IPS-18c (cell line): ENCODE data around the gene SHQ1.

Experiments used
- H3K4me3 ChIP-seq: 2 replicates; pipeline ENCODE4 v1.7.0; 2013; ENCODE audit warnings: low read depth, mild to moderate bottlenecking, low read length, moderate library complexity; ENCODE audit not compliant: insufficient read depth
- H3K9me3 ChIP-seq: one replicate; pipeline ENCODE4 v1.6.1; 2013; ENCODE audit warnings: mild to moderate bottlenecking, low read length, moderate library complexity; ENCODE audit not compliant: control insufficient read depth, insufficient read depth

Gene SHQ1

DNA sequence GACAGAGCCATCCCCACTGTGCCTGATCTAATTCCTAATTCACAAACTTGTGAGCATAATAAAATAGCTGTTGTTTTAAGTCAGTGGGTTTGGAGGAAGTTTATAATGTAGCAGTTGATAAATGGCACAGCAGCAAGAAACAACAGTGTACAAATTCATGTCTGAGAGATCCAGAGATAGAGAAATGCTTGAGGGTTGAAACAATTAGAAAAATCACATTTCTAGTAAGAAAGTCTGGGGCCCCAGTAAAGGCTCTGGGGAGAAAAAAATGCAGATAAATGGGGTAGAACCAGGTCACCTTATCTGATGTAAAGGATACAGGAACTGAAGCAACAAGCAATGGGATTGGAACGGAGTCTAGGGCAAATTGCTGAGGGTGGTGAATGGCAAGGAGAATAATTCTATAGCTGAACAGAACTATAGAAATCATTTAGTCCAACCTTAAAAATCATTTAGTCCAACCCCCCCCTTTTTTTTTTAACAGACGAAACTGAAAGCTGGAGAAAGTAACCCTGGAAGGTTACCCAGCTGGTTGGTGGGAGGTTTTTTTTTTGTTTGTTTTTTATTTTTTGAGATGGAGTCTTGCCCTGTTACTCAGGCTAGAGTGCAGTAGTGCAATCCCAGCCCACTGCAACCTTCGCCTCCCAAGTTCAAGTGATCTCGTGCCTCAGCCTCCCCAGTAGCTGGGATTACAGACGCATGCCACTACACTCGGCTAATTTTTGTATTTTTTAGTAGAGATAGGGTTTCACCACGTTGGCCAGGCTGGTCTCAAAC, 14.3 kb upstream of the SHQ1 start:
- Histone ChIP-seq H3K9me3 (no peaks in the 10 kb centered on the region), H3K4me3 (no peak overlapping the region)

DNA sequence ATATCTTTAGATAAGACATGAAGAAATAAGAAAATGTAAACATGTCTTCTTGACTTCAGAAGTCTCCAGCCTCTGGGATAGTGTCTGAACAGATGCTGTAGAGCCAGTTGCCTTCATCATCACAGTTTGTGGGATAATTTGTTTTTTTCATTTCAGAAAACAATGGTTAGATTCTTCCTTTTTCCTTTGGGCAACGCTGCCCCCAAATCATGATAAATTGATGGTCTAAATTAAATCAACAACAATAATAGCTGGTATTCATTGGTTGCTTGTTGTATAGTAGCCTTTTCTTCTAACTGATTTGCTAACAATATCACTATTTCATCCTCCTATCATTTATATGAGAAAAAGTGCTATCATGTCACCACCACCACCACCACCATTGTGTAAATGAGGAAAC, 12.6 kb upstream of the SHQ1 start:
- no peak overlapping the region for H3K4me3 ChIP-seq

DNA sequence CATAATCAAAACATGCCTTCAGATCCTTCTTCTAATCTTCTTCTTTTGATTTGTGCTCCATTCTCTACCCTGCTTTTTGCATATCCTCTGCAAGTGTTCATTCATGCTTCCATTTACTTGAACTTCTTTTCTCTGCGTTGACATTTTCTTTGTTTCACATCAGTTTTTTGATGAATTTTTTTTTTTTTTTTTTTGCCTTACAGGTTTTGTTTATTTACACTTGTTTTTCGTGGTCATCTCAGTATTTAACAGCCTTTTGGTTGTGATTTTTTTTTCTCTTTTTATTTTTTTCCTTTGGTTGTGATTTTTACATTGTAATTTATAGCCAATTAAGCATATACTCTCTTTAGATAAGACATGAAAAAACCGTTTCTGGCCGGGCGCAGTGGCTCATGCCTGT, 11.8 kb upstream of the SHQ1 start:
- Histone ChIP-seq H3K4me3 (no peak overlapping the region), H3K9me3 (no peaks in the 10 kb centered on the region)

More for the DNA sequence above, 12.6 kb upstream of the SHQ1 start:
- H3K9me3 ChIP-seq, result no peaks in the 10 kb centered on the region

DNA sequence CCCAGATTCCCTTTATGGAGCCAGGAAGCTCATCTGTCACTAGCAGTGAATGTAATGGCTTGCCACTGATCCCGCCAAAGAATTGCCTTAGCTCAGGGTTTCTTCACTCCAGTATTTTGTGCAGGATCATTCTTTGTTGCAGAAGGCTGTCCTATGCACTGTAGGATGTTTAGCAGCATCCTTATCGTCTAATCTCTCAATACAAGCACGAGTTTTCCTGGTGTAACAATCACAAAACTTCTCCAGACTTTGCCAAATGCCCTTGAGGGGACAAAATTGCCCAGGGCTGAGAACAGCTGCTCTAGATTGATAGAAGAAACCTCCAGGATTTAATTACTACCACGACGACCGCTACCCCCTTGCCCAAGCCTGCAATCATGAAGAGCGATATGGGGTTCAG, 6.8 kb upstream of the SHQ1 start:
- no peak overlapping the region for H3K4me3 ChIP-seq
- no peaks in the 10 kb centered on the region for H3K9me3 ChIP-seq

DNA sequence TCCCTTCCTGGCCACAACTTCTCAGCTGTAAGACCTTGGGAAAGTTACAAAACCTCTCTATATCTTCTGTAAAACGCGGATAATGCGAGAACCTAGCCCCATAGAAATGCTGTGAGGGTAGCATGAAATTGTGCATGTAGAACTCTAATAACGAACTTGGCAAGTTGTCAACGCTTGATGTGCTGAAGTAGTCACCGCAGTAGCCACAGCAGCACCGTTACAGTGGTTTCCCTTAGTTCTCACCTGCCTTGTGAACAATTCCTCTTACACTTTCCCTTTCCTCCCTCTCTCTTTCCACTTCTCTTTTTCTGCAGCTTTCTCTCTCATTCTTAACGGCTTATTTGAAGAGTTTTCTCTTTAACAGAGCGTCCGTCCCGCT, 447 bp upstream of the SHQ1 start:
- Histone ChIP-seq H3K4me3 (peak overlapping the region; percentile 97), H3K9me3 (no peaks in the 10 kb centered on the region)

DNA sequence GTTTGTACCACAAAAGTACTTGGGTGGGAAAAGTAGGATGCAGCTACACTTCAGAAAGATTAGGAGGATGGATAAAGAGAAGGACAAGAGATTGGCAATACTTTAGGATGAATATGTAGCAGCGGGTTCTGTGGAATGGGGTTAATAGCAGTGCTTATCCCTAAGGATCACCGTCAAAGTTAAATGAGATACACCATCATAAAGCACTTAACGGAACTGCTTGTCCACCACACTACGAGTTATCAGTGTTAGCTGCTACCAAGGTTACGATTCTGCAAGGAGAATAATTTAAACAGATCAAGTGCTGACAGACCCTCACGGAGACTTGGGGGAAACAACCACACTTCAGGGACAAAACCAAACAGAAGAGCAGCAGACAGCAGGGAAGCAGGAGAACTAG, 963 bp downstream of the SHQ1 start:
- no peaks in the 10 kb centered on the region for H3K9me3 ChIP-seq
- H3K4me3 ChIP-seq, result peak overlapping the region; percentile 97

DNA sequence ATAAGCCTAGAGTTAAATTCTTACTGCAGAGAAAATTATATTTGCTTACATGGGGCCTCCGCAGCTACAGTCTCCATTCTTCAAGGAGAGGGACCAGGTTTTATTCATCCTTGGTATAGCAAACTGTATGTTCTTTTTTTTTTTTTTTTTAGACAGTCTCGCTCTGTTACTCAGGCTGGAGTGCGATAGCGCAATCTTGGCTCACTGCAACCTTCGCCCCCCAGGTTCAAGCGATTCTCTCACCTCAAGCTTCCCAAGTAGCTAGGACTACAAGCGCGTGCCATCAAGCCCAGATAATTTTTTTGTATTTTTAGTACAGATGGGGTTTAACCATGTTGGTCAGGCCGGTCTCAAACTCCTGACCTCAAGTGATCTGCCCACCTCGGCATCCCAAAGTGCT, 2.1 kb downstream of the SHQ1 start:
- no peak overlapping the region for H3K4me3 ChIP-seq
- H3K9me3 ChIP-seq, result no peaks in the 10 kb centered on the region

DNA sequence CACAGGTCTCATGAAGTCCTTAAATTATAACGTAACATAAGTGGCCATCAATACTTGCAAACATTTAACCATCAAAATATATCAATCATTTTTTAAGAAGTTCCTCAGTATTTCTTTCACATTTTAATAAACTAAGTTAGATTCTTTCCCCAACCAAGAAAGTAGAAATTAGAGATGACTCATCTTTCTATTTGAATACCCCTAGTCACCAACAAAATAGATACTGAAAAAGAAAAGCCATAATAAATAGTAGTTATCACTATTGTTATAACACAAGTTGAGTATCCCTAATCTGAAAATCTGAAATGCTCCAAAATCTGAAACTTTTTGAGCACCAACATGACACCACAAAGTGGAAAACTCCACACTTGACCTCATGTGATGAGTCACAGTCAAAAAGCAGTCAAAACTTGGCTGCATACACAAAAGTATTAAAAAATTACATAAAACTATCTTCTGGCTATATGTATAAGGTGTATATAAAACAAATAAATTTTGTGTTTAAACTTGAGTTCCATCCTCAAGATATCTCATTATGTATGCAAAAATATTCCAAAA, 3.7 kb downstream of the SHQ1 start:
- H3K4me3 ChIP-seq, result no peak overlapping the region
- no peaks in the 10 kb centered on the region for H3K9me3 ChIP-seq

DNA sequence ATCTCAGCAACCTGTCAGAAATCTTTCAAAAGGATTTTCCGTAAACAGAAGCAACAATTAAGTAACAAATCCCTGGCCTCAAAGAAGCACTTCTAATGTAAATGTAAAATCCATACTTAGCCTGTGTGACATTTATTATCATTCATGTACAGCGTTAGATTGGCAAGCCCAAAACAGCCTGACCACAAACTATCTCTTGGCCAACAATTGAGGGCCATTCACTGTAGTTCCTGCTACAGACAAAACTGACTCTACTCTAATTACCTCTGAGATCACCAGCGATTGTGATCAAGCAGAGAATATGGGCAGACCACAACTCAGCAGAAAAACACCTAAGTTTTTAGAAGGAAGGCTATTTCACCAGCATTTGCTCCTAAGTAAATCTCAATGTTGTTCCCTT, 9.2 kb downstream of the SHQ1 start:
- no peaks in the 10 kb centered on the region for H3K9me3 ChIP-seq
- H3K4me3 ChIP-seq, result no peak overlapping the region

DNA sequence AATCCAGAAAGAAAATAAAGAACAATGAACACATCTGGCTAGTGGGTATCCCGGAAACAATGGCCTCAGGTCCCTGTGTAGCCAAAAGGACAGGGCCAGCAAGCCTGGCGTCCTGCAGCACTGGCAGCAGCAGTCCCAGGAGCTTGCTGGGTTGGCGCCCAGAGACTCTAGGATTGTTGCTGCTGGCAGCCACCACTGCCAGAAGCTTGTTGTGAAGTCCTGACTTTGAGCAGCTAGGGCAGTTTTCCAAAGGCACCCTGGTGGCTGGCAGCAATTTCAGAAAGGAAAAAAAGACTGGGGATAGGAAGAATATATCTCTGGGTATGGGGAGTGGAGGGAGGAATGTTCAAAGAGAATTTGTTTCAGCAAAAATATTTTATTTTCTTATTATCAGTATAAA, 11.3 kb downstream of the SHQ1 start:
- Histone ChIP-seq H3K4me3 (no peak overlapping the region), H3K9me3 (no peaks in the 10 kb centered on the region)

DNA sequence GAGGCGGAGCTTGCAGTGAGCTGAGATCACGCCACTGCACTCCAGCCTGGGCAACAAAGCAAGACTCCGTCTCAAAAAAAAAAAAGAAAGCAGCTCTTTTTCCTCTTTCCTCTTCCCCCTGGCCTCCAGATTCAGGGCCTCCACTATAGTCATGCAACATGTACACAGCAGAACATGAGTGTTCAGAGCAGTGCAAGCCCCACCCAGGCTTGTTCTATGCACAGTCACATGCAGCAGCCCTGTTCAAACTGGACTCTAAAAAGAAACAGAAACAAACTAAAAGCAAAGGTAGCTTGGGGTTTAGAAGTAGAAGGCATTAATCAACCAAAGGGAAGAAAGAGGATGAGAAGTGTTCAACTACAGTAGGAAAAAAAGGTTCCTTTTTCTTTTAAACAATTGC, 11.8 kb downstream of the SHQ1 start:
- Histone ChIP-seq H3K4me3 (no peak overlapping the region), H3K9me3 (no peaks in the 10 kb centered on the region)

DNA sequence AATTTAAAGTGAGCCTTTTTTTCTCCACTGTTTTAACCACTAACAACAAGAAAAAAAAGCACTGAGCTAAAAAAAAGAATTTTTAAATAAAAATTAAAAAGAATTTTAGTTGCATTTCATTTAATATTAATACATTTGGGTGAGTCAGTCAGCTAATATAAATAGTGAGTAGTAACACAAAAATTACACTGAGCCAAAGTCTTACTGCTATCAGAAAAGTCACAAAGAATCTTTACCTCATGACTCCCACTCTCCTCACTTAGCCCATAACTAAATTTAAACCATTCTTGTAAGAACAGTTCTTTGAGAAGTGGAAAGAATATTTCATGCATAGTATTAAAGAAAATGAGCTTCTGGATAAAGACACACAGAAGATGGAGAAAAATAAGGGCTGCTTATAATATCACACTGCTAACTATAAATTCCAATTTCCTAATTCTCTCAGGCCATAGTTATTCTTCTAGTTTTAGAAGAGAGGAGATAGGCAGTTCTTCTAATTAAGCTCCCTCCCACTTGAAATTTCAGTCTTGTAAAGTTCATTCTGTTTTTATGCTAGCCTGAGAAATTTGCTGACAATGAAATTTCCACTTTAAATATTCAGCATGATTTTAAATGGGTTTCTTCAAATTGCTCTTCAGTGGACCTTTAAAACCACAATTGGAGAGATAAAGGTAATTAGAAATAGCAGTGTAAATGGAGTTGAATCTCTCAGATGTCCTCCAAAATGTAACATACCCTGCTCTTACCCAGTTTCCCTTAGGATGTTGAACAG, 17.6 kb downstream of the SHQ1 start:
- H3K9me3 ChIP-seq, result no peaks in the 10 kb centered on the region
- no peak overlapping the region for H3K4me3 ChIP-seq

DNA sequence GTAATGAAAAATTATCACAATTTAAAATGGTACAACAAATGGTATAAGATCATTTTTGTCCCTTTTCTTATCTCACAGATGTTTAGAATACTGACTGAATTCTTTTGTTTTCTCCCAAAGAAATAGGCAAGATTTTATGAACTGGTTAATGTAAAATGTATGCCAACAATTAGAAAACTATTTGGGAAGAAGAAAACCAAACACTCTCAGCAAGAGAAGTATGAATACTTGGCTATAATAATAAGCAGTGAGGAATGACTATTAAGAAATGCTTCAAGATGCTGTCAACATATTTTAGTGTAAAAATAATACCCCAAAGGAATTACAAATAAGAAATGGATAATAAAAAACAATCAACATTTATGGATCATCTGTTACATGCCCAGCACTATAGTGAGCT, 18.5 kb downstream of the SHQ1 start:
- no peaks in the 10 kb centered on the region for H3K9me3 ChIP-seq
- H3K4me3 ChIP-seq, result no peak overlapping the region

DNA sequence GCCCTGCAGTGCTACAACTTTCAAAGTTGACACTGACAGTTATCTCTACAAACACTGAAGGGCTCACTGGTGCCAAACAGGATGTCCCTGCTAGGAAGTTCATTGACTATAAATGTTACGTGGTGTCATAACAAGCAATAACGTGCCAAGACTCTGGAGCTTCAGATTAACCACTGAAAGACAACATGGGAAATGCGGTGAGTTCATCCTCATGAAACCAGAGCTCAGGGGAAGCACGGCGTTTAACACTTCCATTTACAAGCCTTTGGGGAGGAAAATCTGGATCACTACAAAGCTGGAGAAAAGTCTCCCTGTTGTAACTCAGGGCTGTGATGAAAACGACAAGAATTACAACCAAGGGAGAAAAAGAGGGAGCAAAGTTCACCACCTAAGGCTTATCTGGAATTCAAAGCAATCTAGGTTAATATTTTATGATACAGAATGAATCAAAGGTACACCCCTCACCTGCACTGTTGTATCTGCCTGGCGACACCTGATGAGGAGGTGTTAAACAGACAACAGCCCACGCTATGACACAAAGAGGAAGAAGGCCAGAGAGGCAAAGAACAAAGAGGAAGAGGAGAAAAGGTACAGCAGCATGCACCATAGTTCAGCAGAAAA, 27.0 kb downstream of the SHQ1 start:
- Histone ChIP-seq H3K4me3 (no peak overlapping the region), H3K9me3 (no peaks in the 10 kb centered on the region)

DNA sequence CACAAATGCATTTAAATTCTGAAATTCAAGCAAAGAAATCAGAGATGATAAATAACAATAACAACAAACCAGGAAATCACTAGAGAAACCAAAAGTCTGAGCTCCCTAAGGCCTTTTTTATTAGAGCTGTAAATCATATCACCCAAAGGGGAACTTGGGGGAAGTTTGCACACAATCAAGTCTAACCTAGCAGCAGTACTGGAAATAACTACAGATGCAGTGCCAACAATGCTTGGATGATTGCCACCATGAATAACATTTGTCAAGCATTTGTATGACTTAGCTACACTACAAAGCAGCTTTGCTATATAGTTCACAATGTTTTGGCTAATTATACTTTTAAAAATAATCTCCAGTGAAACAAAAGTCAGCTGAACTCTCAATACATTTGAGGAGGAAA, 27.8 kb downstream of the SHQ1 start:
- H3K4me3 ChIP-seq, result no peak overlapping the region
- no peaks in the 10 kb centered on the region for H3K9me3 ChIP-seq

DNA sequence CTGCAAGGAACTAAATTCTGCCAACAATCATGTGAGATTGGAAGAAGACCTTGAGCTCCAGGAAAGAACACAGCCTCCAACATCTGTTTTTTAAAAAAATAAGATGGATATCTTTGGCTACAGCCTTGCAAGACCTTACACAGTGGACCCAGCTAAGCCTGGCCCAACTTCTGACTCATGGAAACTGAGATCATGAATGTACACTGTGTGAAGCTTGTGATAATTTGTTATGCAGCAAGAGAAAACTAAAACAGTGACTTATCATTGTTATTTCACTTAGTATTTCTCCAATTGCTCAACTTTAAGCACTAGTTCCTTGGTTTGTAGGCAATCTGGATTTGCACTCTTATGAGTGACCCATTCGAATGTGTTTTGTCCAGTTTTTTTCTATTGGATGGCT, 29.3 kb downstream of the SHQ1 start:
- Histone ChIP-seq H3K4me3 (no peak overlapping the region), H3K9me3 (no peaks in the 10 kb centered on the region)

DNA sequence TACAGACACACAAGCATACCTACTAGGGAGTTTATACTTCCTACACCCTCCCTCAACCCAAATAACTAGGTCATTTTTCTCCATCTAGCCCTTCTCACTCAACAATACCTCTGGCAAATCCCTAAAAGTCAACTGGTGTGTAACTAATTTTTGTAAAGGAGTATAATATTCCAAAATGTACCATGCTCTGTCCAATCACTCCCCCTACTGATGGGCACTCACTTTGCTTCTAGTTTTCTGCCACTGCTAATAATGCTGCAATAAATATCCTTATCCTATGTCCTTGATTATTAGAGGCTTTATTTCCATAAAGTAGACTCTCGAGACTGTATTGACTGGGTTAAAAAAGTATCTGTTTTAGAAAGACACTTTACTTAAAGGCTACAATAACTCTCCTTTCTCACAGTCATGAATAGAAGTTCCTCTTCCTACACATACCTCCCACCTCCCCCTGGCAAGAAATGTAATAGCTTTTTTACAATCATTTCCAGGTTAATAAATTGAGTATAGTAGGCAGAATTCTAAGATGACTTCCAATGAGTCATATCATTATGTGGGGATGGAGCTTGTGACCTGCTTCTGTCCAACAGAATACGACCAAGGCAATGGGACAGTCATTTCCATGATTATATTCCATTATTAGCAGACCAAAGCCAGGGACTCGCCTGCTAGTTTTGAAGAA, 30.0 kb downstream of the SHQ1 start:
- Histone ChIP-seq H3K9me3 (no peaks in the 10 kb centered on the region), H3K4me3 (no peak overlapping the region)
